HG03460 (cell line): ENCODE measurements around the gene ATXN10.
"Not testable (repeated sequence)": the region's sequence is repeated elsewhere in the genome, so short reads cannot be mapped to it uniquely, and the experiment has no call there.

Source experiments
- ATAC-seq: cut with Tn5 transposase; IDR thresholded peaks from one replicate; pipeline ENCODE4 v1.9.1; 2021; ENCODE audit not compliant: unreplicated experiment

The ATXN10 gene

GRCh38 chr22:45640941-45641621, 30.6 kb upstream of the ATXN10 start:
- no peak for ATAC-seq

GRCh38 chr22:45642986-45643385, 28.6 kb upstream of the ATXN10 start:
- ATAC-seq, result no peak

DNA sequence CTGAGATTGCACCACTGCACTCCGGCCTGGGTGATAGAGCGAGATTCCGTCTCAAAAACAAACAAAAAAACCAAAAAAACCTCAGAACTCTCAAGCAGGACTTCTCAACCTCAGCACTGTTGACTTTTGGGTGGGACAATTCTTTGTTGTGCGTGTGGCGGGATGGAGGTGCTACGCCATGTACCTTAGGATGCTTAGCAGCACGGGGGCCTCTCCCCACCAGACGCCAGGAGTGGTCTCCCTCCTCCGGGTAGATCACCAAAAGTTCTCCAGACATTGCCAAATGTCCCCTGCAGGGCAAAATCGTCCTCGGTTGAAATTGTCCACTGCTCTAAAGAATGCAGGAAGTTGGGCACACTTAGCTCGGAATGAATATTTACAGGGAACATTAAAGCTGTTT, 26.9 kb upstream of the ATXN10 start:
- ATAC-seq, result no peak

GRCh38 chr22:45645150-45645525, 26.5 kb upstream of the ATXN10 start:
- ATAC-seq, result no peak

DNA sequence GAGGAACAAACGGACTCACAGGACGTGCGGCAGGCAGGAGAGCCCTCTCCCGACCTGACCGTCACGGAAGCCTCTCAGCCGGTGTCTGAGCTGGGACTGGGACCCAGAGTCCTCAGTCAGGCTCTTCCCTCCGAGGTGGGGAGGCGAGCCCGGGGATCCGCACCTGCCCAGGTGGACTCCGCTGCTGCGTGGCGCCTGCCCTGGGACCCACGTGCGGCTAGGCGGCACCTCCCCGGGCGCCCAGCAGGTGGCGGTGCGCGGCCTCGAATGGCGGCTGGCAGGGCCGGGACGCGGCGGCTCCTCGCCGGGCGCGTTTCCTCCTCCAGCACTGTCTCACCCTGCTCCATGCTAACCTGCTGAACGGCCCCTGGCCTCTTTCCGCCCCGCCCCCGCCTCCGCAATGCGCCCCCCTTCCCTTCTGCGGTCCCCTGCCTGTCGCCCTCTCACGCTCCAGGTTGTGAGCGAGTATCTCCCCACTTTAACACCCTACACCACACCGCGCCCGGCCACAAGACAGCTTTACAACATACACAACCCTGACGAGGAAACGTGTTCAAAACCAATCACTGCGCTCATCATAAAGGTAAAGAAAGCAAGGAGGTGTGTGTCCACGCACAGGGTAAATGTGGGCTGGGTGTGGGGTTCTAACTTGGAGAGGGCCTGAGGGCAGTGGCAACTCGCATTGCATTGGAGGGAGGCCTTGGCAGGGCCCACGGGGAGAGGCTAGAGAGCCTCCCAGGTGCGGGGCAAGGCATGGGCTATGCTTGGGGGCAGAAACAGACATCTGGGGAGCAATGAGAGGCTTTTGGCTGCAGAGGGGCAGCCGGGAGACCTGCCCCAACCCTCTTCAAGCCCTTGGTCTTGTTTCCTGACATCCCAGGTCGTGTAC, 25.9 kb upstream of the ATXN10 start:
- ATAC-seq, result no peak

GRCh38 chr22:45647532-45648225, 24.0 kb upstream of the ATXN10 start:
- ATAC-seq, result no peak

- ATAC-seq, result no peak
These were observed 23.1 kb upstream of the ATXN10 start for GRCh38 chr22:45648301-45649117.

- ATAC-seq, result no peak
These were observed 21.8 kb upstream of the ATXN10 start for GRCh38 chr22:45649809-45650208.

GRCh38 chr22:45650721-45651120, 20.9 kb upstream of the ATXN10 start:
- ATAC-seq, result no peak

DNA sequence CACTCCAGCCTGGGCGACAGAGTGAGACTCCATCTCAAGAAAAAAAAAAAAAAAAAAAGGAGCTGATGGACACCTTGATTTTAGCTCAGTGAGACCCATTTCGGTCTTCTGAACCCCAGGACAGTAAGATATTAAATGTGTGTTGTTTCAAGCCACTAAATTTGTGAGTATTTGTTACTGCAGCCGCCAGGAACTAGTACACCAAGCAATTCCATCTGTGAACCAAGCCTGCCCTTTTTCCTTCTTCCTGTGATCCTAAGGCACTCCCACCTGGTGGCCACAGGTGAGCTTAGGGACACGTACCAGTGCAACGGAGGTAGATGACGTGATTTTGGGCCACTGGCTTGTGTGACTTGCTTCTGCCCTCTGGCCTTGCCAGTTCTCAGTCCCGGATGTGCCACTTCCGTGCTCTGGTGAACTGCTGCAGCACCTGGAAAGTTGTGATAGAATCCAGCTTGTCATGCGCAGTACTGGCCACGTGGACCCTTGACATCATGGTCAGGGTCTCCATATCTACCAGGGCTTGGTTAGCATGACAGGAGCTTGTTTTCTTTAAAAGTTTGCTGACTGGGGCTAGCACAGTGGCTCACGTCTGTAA, 19.6 kb upstream of the ATXN10 start:
- no peak for ATAC-seq

GRCh38 chr22:45656577-45656976, 15.1 kb upstream of the ATXN10 start:
- ATAC-seq, result no peak

GRCh38 chr22:45657701-45658100, 13.9 kb upstream of the ATXN10 start:
- ATAC-seq, result no peak

DNA sequence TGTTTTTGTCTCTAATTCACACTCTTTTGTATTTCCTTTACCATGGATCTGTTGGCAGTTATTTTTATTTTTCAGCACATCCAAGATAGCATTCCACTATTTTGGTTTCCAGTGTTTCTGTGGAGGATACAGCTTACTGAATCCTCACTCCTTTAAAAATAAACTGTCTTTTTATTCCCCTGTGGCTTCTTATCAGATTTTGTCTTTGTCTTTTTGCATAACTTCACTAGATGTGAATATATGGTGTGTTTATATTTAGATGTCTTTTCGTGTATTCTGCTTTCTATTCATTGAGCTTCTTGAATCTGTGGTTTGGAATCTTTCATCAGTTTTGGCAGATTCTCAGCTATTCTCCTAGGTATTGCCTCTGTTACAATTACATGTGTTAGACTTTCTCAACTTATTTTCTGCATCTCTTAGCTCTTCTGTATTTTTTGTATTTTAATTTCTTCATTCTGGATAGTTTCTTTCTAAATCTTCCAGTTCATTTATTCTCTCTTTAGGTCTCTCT, 7.4 kb upstream of the ATXN10 start:
- no peak for ATAC-seq

DNA sequence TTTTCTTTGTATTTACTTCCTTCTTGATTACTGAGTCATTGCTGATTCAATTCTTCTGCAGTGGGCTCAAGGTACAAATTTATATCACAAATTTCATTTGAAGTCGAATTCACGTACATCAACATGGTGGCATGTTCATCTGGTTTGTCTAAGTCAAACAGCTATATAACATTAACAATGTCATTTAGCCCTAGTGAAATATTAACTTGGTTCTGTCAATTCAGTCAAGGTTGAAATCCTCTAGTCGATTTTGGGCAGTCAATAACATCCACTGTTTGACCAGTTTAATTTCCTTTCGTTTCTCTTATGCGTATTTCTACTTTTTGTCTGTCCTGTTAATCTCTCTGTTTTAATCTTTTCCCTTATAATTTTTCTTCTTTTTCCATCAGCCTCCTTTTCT, 4.1 kb upstream of the ATXN10 start:
- ATAC-seq, result no peak

- not testable (repeated sequence) for ATAC-seq
These were observed 1.3 kb upstream of the ATXN10 start for GRCh38 chr22:45670363-45670762.

DNA sequence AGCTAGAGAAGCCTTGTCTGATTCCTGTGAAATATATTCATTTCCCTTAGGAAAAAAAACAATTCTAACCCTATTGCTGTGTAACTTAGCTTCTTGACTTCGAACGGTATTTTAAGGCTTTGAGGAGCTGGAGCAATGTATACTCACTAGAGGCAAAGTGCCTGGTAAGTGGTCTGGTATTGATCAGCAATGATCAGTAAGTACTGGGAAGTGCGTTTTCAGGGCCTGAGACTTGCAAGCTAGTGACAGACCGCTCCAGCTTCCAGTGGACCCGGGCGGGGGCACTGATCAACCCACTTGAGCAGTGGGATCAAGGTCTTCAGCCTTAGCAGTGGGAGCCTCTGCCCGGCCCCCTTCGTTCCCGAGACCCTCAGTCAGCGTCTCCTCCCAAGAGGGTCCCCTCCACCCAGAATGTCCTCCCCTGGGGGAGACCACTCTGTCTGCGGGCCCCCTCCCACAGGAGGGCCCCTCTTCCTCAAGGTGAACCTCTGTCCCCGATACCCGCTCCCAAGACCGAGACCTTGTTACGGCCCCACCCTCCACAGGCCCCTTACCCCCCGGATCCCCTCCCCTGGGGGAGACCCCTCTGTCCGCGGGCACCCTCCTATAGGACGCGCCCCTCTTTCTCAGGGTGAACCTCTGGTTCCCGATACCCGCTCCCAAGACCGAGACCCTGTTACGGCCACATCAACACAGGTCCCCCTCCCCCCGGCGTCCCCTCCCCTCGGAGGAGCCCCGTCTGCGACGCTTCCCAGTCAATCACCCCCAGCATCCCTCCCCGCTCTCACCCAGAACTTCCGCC, 452 bp upstream of the ATXN10 start:
- ATAC-seq, result peak; percentile 8

DNA sequence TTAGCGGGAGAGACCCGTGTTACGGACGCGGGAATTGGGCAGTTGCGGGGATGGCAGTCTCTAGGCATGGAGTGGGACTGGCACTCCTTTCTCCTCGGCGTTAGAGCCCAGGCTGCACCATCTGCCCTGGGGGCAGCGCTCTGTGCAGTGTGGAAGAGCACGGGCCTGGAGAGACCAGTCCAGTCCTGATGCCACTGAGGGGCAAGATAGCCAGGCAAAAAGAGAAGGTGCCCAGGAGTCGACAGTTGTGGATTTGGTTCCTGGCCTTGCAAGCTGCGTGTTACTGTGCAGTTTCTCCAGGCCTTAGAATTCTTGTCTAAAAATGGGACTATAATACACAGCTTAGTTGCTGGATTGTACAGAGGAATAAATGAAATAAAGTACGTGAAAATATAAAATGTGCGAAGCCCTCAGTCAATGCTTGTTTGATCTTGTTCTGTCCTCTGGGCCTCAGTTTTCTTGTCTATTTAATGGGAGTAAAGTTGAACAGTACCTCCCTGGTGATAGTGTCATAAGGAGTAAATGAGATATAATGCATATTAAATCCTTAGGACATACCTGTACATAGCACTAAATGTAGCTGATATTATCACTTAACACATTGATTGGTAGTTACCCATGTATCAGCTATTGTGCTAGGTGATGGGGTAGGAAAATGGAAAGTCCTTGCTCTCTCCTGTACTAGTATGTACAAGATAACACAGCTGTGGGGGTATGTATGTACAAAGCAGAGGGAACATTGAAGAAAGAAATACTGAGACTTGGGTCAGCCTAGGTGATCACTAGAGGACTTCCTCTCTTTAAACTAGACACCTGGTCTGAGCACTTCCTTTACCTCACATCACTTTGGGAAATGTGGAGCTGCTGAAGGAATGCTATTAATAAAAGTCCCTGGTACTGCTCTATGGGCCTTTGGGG, 1.2 kb downstream of the ATXN10 start:
- peak; percentile 17 for ATAC-seq

GRCh38 chr22:45673482-45674175, 2.0 kb downstream of the ATXN10 start:
- ATAC-seq, result no peak
